Sciatic nerve (tissue), 2 donors: ENCODE measurements around the gene FTCD. TPM values are rescaled to one million over a fixed set of nuclear protein-coding genes. Genes with fewer than 3 reads are reported as not detected.

Source experiments
- ATAC-seq: fragments of 200-7000 bp; cut with Tn5 transposase; one replicate; pipeline ENCODE4 v1.9.1; 2020; ENCODE audit warnings: mild to moderate bottlenecking, moderate library complexity
- DNase-seq: peaks from one replicate; pipeline ENCODE4 v3.0.0-alpha.2; 2020; ENCODE audit warnings: low spot score
- intact Hi-C: fragments of 100-400 bp; cut with DNase I; formaldehyde crosslinking; loops from one replicate; pipeline ENCODE4 v1.14.2; 2022
- total RNA-seq: library from RNA; stranded (reverse); fragmentation: NEBNext Ultra II Directional; extraction: Animal tissue kit (Norgen Biotek cat#: 25700); gene quantifications from one replicate; pipeline ENCODE4 v1.2.1, GENCODE V29; 2021
- donor health status: DM: no; HTN: no; CAD: no.
- donor health status: DM: no; HTN: no; CAD: no.

FTCD gene
- total RNA-seq, 1 donor from 2014 or later = 2.9 TPM

DNA sequence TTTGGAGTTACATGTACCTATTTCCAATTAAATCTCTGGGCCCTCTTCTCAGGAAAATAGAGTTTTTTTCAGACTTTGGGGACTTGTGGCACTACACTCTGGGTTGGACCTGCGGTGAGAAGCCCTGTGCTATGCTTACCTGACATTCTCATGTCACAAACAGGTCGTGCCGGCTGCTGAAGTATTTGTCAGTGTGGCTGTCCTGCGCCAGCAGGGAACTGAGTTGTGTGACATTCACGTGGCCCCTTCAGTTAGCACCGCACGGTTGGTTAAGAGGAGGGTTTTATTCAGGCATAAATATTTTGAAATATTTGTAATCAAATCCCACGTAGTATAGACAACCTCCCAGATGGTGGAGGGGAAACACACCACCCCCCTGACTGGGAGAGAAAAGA is 63.8 kb downstream of the FTCD start:
- ATAC-seq = no peak
- intact Hi-C loops = no loop called here
- DNase-seq = no peak

- DNase-seq = no peak
Measured at GRCh38 chr21:46091118-46091517, 64.3 kb downstream of the FTCD start.

DNA sequence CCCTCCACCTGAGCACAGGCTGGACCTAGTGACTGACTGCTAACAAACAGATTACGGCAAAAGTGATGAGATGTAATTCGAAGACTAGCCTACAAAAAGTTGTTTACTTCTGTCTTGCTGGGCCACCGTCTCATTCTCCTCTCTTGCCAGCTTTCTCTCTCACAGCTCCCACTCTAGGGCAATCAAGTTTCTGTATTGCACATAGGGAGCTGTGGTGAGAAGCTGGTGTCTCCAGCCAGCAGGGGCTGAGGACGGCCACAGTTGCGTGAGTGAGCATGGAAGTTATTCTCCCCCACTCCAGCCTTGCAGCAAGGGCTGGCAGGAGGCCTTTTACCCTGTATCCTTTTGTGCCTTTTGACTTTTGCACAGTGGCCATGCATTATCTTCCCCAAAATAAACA is 66.1 kb downstream of the FTCD start:
- DNase-seq = no peak
- intact Hi-C loops = no loop called here
- ATAC-seq = no peak

More at GRCh38 chr21:46091118-46091517, 64.3 kb downstream of the FTCD start:
- no peak for ATAC-seq
- intact Hi-C loops = no loop called here

DNA sequence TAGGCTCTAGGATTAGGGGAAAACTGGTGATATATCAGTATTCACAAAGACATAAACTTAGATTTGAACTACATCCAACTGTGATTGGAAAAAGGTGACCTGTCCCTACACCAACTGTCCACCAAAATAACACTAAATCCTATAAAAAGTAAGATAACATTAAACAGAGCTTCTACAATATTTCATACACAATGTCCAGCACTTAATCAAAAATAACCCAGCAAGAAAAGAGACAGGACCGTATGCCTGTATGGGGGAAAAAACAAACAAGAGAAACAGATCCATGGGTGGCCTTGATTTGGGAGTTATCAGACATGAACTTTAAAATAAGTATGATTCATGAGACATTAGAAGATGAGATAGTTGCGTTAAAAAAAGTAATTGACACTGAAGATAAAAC is 67.2 kb downstream of the FTCD start:
- DNase-seq (no peak), ATAC-seq (no peak)
- intact Hi-C loops = no loop called here

GRCh38 chr21:46087641-46088040 is 67.7 kb downstream of the FTCD start:
- DNase-seq = no peak
- intact Hi-C loops = no loop called here
- ATAC-seq = no peak

Other genes starting within 250 kb of the FTCD start
- 247 TPM for gene COL6A1, start 173.8 kb downstream of the FTCD start, total RNA-seq
- gene COL6A2, start 57.5 kb downstream of the FTCD start, total RNA-seq = 397 TPM
- gene SPATC1L, start 28.9 kb upstream of the FTCD start, total RNA-seq = 9.9 TPM
- gene LSS, start 73.2 kb upstream of the FTCD start, total RNA-seq = 111 TPM
- gene MCM3AP, start 130.0 kb upstream of the FTCD start, total RNA-seq = 103 TPM
- 12.7 TPM for gene YBEY, start 130.8 kb upstream of the FTCD start, total RNA-seq
- 4.4 TPM for gene C21orf58, start 168.3 kb upstream of the FTCD start, total RNA-seq
- gene PCNT, start 168.6 kb upstream of the FTCD start, total RNA-seq = 41.9 TPM